Measurements from ENCODE around the gene MAEA. TPM values are rescaled to one million over a fixed set of nuclear protein-coding genes. Genes with fewer than 3 reads are reported as not detected.

The MAEA gene
- total and polyA plus RNA-seq, 4 donors, result 36.3 to 71.8 (median 53.6) TPM

DNA sequence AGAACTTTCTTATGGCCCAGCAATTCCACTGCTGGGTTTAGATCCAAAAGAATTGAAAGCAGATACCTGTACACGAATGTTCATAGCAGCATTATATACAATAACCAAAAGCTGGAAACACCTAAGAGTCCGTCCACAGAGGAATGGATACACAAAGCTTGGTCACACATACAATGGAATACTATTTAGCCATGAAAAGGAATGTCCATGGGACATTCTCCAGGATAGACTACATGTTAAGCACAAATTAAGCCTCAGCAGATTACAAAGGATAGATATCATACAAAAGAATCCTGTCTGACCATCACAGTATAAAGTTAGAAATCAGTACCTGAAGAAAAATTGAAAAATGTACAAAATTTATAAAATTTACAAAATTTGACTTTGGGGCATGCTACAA is 12.7 kb upstream of the MAEA start:
- Histone ChIP-seq H3K4me1 (ENCODE audit: control insufficient read depth, insufficient read depth, low read length) (no peaks in the 10 kb centered on the region), H3K4me3 (ENCODE audit: low read depth, low read length) (no peak overlapping the region), H3K36me3 (ENCODE audit: control insufficient read depth, insufficient read depth, low read length) (peaks cover 5% of the 10 kb centered on the region), H3K27me3 (ENCODE audit: control insufficient read depth, insufficient read depth, low read length) (no peaks in the 10 kb centered on the region), H3K9me3 (ENCODE audit: control insufficient read depth, insufficient read depth, low read length) (no peaks in the 10 kb centered on the region), H3K27ac (ENCODE audit: low read depth, low read length) (no peak overlapping the region)
- WGBS (ENCODE audit: insufficient coverage), result 71% methylated on average over 1 of the region's 2 CpGs
- no peak for DNase-seq (ENCODE audit: low read depth in 4 of 6, low spot score in 6 of 6)

DNA sequence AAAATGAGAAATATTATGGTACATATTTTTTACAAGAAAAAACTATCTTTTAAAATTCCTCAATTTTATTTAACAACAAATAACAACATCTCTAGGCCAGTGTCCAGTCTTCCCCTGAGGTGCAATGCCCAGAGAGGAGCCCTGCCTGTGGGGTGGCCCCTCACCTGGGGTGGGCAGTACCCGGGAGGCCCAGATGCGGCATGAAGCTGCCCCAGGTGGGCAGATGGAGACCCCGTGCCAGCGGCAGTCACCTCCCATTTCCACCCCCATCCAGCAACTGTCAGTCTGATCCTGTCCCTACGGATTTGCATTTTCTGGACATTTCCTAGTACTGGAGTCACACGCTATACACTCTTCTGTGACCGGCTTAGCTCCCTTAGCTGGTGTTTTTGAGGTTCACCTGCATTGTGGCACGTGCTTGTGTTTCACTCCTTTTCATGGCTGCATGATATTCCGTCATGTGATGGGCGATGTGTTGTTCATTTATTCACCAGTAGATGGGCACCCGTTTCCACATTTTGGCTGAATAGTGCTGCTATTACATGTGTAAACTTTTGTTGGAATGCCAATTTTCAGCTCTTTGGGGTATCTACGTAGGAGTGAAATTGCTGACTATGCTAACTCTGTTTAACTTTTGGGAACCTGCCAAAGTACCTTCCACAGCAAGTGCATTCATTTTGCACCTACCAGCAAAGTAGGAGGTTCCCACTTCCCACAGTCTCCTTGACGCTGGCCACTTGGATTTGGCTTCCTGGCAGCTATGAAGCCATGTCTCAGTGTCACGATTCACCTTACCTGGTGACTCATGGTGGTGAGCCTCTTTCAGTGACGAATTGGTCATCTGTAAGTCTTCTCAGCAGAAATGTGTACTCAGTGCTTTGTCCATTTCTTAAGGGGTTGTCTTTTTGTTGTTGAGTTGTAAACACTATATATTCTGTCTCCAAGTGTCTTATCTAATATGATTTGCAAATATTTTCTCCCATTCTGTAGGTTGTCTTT is 11.7 kb upstream of the MAEA start:
- no peak for DNase-seq (ENCODE audit: low read depth in 4 of 6, low spot score in 6 of 6)
- H3K36me3 ChIP-seq (ENCODE audit: control insufficient read depth, insufficient read depth, low read length), result peaks cover 5% of the 10 kb centered on the region
- WGBS (ENCODE audit: insufficient coverage), result 85% methylated on average over 12 of the region's 15 CpGs

DNA sequence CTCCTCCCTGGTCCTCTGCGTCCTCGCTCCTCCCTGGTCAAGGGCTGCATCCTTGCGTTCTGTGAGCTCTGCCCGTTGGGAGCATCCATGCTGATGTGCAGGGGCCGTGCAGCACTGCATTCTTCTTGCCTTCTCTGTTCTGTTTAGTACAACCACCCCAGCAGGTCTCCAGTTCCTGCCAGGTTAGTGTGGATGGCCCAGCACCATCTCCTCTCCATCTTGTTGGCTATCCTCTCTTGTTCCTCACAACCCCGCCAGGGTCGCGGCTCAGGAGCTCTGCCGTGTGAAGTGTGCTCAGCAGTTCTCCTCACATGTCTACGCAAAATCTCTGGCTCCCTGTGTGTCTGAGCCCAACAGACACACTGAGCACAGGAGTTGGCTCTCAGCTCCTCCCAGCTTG is 10.4 kb upstream of the MAEA start:
- 86% methylated on average over 10 of the region's 10 CpGs for WGBS (ENCODE audit: insufficient coverage)

More for the DNA sequence above, 11.7 kb upstream of the MAEA start:
- Histone ChIP-seq H3K9me3 (ENCODE audit: control insufficient read depth, insufficient read depth, low read length) (no peaks in the 10 kb centered on the region), H3K4me1 (ENCODE audit: control insufficient read depth, insufficient read depth, low read length) (no peaks in the 10 kb centered on the region), H3K27ac (ENCODE audit: low read depth, low read length) (no peak overlapping the region), H3K4me3 (ENCODE audit: low read depth, low read length) (no peak overlapping the region), H3K27me3 (ENCODE audit: control insufficient read depth, insufficient read depth, low read length) (no peaks in the 10 kb centered on the region)

DNA sequence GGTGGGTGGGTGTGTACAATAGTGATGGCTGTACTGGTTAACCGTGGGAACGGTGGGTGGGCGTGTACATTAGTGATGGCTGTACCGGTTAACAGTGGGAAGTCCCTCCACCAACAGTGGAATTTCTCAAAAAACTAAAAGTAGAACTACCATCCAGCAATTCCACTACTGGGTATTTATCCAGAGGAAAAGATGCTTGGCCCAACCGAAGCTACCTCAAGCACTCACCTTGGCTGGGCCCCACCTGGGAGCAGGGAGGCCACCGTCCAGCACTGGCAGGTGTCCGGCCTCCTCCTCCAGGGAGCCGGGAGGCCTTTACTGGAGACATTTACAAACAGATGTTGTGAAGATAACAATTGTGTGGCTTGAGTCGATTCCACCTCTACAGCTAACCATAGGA is 6.0 kb upstream of the MAEA start:
- DNase-seq (ENCODE audit: low read depth in 4 of 6, low spot score in 6 of 6), result no peak
- no peak overlapping the region for H3K4me3 ChIP-seq (ENCODE audit: low read depth, low read length)
- H3K9me3 ChIP-seq (ENCODE audit: control insufficient read depth, insufficient read depth, low read length), result no peaks in the 10 kb centered on the region
- H3K36me3 ChIP-seq (ENCODE audit: control insufficient read depth, insufficient read depth, low read length), result peaks cover 7% of the 10 kb centered on the region
- peaks cover 3% of the 10 kb centered on the region for H3K4me1 ChIP-seq (ENCODE audit: control insufficient read depth, insufficient read depth, low read length)
- no peaks in the 10 kb centered on the region for H3K27me3 ChIP-seq (ENCODE audit: control insufficient read depth, insufficient read depth, low read length)
- H3K27ac ChIP-seq (ENCODE audit: low read depth, low read length), result no peak overlapping the region
- WGBS (ENCODE audit: insufficient coverage), result 85% methylated on average over 3 of the region's 9 CpGs

More for the DNA sequence above, 10.4 kb upstream of the MAEA start:
- H3K9me3 ChIP-seq (ENCODE audit: control insufficient read depth, insufficient read depth, low read length), result no peaks in the 10 kb centered on the region
- H3K4me1 ChIP-seq (ENCODE audit: control insufficient read depth, insufficient read depth, low read length), result no peaks in the 10 kb centered on the region
- no peak overlapping the region for H3K4me3 ChIP-seq (ENCODE audit: low read depth, low read length)
- H3K27ac ChIP-seq (ENCODE audit: low read depth, low read length), result no peak overlapping the region
- DNase-seq (ENCODE audit: low read depth in 4 of 6, low spot score in 6 of 6), result no peak
- no peaks in the 10 kb centered on the region for H3K27me3 ChIP-seq (ENCODE audit: control insufficient read depth, insufficient read depth, low read length)
- H3K36me3 ChIP-seq (ENCODE audit: control insufficient read depth, insufficient read depth, low read length), result peaks cover 5% of the 10 kb centered on the region

DNA sequence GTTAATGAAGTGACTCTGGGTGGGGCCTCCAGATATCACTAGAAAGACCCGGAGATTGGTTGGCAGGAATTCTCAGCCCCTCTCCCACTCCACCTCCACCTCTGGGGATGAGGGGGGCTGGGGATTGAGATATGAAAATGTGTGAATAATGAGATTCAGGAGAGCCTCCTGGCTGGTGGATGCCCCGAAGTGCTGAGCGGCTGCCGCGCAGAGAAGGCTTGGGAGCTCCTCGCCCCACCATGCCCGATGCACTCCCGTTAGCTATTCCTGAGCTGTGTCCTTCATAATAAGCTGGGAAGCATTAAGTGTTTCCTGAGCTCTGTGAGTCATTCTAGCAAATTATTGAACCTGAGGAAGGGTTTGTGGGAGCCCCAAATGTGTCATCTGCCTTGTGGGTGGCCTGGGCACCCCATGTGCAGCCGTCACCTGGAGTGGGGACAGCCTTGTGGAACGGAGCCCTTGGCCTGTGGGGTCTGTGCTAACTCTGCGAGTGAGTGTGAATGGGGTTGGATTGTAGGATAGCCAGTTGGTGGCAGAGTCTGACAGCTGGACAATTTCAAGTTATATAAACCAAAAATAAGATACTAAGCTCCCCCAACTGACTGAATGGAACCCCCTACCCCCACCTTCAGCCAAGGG is 4.4 kb upstream of the MAEA start:
- Histone ChIP-seq H3K4me3 (ENCODE audit: low read depth, low read length) (no peak overlapping the region), H3K27me3 (ENCODE audit: control insufficient read depth, insufficient read depth, low read length) (no peaks in the 10 kb centered on the region), H3K27ac (ENCODE audit: low read depth, low read length) (no peak overlapping the region), H3K36me3 (ENCODE audit: control insufficient read depth, insufficient read depth, low read length) (peaks cover 6% of the 10 kb centered on the region), H3K9me3 (ENCODE audit: control insufficient read depth, insufficient read depth, low read length) (no peaks in the 10 kb centered on the region), H3K4me1 (ENCODE audit: control insufficient read depth, insufficient read depth, low read length) (peaks cover 8% of the 10 kb centered on the region)
- no peak for DNase-seq (ENCODE audit: low read depth in 4 of 6, low spot score in 6 of 6)
- WGBS (ENCODE audit: insufficient coverage), result 85% methylated on average over 9 of the region's 11 CpGs

DNA sequence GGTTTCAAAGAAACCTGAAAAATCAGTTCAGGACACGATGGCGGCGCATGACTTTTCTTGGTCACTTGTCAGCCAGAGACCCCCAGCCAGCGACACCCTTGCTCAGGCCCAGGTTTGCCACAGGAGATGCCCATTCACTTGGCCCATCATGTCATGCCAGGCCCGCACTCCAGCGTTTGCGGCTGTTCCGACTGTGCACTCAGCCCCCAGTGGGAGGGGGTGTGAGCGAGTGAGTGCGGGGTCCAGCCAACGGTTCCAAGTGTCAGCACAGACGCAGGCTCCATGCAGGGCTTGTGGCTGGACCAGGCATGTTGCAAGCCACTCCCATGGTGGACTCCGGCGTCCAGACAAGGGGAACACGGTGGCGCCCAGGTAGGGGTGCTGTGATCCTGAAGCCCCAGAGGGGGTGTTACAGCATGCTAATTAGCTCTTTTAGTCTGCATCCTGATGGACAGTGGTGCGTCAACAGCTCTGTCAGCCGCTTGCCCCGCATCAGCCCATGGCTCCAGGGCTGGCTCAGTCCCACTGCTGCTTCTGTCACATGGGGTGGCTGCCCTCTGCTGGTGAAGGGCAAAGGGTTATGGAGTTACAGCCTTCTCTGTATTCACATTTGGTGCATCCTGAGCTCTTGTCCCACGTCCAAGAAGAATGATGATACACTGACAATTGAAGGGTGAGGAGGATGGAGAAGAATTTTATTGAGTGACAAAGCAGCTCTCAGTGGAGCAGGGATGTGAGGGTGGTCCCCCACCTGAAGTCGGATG is 3.7 kb upstream of the MAEA start:
- Histone ChIP-seq H3K36me3 (ENCODE audit: control insufficient read depth, insufficient read depth, low read length) (peaks cover 6% of the 10 kb centered on the region), H3K9me3 (ENCODE audit: control insufficient read depth, insufficient read depth, low read length) (no peaks in the 10 kb centered on the region), H3K4me3 (ENCODE audit: low read depth, low read length) (no peak overlapping the region), H3K27me3 (ENCODE audit: control insufficient read depth, insufficient read depth, low read length) (no peaks in the 10 kb centered on the region), H3K27ac (ENCODE audit: low read depth, low read length) (no peak overlapping the region), H3K4me1 (ENCODE audit: control insufficient read depth, insufficient read depth, low read length) (peaks cover 15% of the 10 kb centered on the region)
- no peak for DNase-seq (ENCODE audit: low read depth in 4 of 6, low spot score in 6 of 6)
- WGBS (ENCODE audit: insufficient coverage), result 90% methylated on average over 21 of the region's 21 CpGs

DNA sequence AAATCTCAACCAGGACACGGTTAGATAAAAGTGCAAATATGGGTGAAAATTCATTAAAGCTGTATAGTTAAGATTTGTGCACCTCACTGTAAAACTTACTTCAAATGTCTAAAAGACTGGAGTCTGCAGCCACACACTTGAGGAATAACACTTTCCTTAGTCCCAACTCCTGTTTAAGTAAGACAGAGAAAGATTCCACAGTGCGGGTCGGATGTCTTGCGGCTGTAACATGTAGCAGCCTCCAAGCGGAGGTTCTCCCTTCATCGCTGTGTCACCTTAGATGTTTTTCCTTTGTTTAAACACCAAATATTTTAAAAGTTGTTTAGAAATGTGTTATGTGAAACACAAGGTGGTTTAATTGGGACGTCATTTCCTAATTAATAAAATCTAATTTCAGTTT is 905 bp upstream of the MAEA start:
- H3K4me3 ChIP-seq (ENCODE audit: low read depth, low read length), result peak overlapping the region; percentile 48
- 50% methylated on average over 1 of the region's 7 CpGs for WGBS (ENCODE audit: insufficient coverage)
- peaks cover 28% of the 10 kb centered on the region for H3K4me1 ChIP-seq (ENCODE audit: control insufficient read depth, insufficient read depth, low read length)
- no peaks in the 10 kb centered on the region for H3K9me3 ChIP-seq (ENCODE audit: control insufficient read depth, insufficient read depth, low read length)
- peak overlapping the region; percentile 35 for H3K27ac ChIP-seq (ENCODE audit: low read depth, low read length)
- no peak for DNase-seq (ENCODE audit: low read depth in 4 of 6, low spot score in 6 of 6)
- peaks cover 12% of the 10 kb centered on the region for H3K36me3 ChIP-seq (ENCODE audit: control insufficient read depth, insufficient read depth, low read length)
- no peaks in the 10 kb centered on the region for H3K27me3 ChIP-seq (ENCODE audit: control insufficient read depth, insufficient read depth, low read length)

DNA sequence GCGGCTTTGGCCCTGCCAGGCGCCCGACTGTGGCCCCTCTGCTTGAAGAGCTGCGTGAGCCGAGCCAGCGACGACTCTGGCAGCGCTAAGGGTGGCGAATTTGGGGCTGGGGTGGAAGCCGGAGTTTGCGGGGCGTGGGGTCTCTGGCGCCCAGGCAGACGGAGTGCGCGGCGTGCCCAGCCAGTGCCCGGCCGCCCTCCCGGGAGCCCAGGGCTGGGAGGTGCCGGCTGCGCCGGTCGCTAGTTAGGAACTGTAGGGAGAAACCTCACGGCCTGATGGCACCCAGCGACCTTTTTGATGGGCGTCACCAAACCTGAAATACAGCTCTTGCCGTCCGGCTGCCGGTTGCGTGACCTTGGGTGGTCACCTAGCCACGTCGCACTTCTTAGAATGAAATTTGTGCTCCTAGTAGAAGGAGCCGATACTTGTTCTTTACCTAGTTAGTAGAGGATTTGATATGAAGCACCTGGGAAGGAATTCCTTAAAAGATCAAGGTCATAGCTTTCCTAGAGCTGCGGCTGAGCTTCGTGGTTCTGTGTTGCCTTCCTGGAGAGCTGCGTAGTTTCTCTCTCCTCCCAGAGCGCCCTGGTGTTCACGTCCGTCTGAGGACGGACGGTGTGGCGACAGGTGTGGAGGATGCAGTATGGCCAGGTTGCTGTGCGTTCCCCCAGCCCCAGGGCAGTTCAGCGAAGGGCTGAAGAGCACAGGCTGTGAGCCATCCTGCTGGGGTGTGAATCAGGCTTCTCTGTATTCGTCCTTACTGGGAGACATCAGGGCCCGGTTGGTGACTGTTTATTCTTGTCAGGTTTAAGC is 680 bp downstream of the MAEA start:
- peak in 1 of 6 donors; percentile 5 for DNase-seq (ENCODE audit: low read depth in 4 of 6, low spot score in 6 of 6)
- under 1% methylated on average over 47 of the region's 47 CpGs for WGBS (ENCODE audit: insufficient coverage)
- H3K36me3 ChIP-seq (ENCODE audit: control insufficient read depth, insufficient read depth, low read length), result peaks cover 21% of the 10 kb centered on the region
- H3K9me3 ChIP-seq (ENCODE audit: control insufficient read depth, insufficient read depth, low read length), result no peaks in the 10 kb centered on the region
- H3K27ac ChIP-seq (ENCODE audit: low read depth, low read length), result no peak overlapping the region
- H3K4me1 ChIP-seq (ENCODE audit: control insufficient read depth, insufficient read depth, low read length), result peaks cover 41% of the 10 kb centered on the region
- peak overlapping the region; percentile 55 for H3K4me3 ChIP-seq (ENCODE audit: low read depth, low read length)
- H3K27me3 ChIP-seq (ENCODE audit: control insufficient read depth, insufficient read depth, low read length), result no peaks in the 10 kb centered on the region

DNA sequence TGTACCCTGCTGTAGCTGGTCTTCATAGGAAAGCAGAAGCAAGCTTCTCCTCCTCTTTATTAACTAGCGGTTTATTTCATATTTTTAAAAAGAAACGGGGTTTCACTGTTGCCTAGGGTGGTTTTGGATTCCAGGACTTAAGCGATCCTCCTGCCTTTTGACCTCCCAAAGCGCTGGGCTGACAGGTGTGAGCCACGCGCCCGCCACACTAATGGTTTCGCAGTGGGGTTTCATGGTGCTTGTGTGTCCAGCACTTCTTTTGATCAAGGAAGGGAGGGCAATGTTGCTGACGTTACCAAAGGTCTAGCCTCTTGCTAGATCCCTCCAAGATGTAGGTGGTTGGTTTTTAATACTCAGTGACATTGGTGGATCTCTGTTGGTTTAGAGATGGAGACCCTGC is 1.4 kb downstream of the MAEA start:
- no peak for DNase-seq (ENCODE audit: low read depth in 4 of 6, low spot score in 6 of 6)
- no peaks in the 10 kb centered on the region for H3K9me3 ChIP-seq (ENCODE audit: control insufficient read depth, insufficient read depth, low read length)
- WGBS (ENCODE audit: insufficient coverage), result 85% methylated on average over 7 of the region's 9 CpGs
- no peaks in the 10 kb centered on the region for H3K27me3 ChIP-seq (ENCODE audit: control insufficient read depth, insufficient read depth, low read length)
- H3K36me3 ChIP-seq (ENCODE audit: control insufficient read depth, insufficient read depth, low read length), result peaks cover 22% of the 10 kb centered on the region
- peaks cover 42% of the 10 kb centered on the region for H3K4me1 ChIP-seq (ENCODE audit: control insufficient read depth, insufficient read depth, low read length)
- H3K27ac ChIP-seq (ENCODE audit: low read depth, low read length), result no peak overlapping the region
- peak overlapping the region; percentile 55 for H3K4me3 ChIP-seq (ENCODE audit: low read depth, low read length)

Measured in spinal cord (tissue), 10 donors.